Mesodermal cell (in vitro differentiated cells): ENCODE measurements around the gene RNF126. TPM values are rescaled to one million over a fixed set of nuclear protein-coding genes. Genes with fewer than 3 reads are reported as not detected.

Experiments
- H3K27ac ChIP-seq: 2 replicates; pipeline ENCODE4 v1.7.0; 2013; ENCODE audit warnings: mild to moderate bottlenecking, low read depth, low read length, moderate library complexity; ENCODE audit not compliant: severe bottlenecking
- H3K36me3 ChIP-seq: 2 replicates; pipeline ENCODE4 v1.7.1; 2013; ENCODE audit warnings: mild to moderate bottlenecking, low read length, moderate library complexity; ENCODE audit not compliant: control insufficient read depth, insufficient read depth
- H3K4me1 ChIP-seq: one replicate; pipeline ENCODE4 v1.7.1; 2013; ENCODE audit warnings: mild to moderate bottlenecking, low read length; ENCODE audit not compliant: insufficient read depth, control insufficient read depth, poor library complexity, severe bottlenecking
- H3K4me3 ChIP-seq: 2 replicates; pipeline ENCODE4 v1.7.0; 2013; ENCODE audit warnings: low read length, control low read depth, mild to moderate bottlenecking; ENCODE audit not compliant: insufficient read depth, poor library complexity, severe bottlenecking; ENCODE audit errors: extremely low read depth
- H3K9me3 ChIP-seq: 2 replicates; pipeline ENCODE4 v1.7.1; 2013; ENCODE audit warnings: mild to moderate bottlenecking, low read length, moderate library complexity; ENCODE audit not compliant: control insufficient read depth
- WGBS, 2 experiments: methylation state at CpG; one replicate each; pipeline ENCODE4 v1.1.5; 2013; ENCODE audit warnings: missing lambda C conversion rate in 2 of 2; ENCODE audit not compliant: insufficient coverage in 2 of 2; 5-methylcytosine and 5-hydroxymethylcytosine counted together
- polyA plus RNA-seq, 2 experiments: library from polyadenylated mRNA; stranded (reverse); fragments of 50-300 nt; gene quantifications; one replicate each; pipeline ENCODE4 v1.2.3, GENCODE V29; 2013

RNF126 gene
- 48.9 TPM for polyA plus RNA-seq (2013, experiment 1 of 2)
- 40.3 TPM for polyA plus RNA-seq (2013, experiment 2 of 2)

DNA sequence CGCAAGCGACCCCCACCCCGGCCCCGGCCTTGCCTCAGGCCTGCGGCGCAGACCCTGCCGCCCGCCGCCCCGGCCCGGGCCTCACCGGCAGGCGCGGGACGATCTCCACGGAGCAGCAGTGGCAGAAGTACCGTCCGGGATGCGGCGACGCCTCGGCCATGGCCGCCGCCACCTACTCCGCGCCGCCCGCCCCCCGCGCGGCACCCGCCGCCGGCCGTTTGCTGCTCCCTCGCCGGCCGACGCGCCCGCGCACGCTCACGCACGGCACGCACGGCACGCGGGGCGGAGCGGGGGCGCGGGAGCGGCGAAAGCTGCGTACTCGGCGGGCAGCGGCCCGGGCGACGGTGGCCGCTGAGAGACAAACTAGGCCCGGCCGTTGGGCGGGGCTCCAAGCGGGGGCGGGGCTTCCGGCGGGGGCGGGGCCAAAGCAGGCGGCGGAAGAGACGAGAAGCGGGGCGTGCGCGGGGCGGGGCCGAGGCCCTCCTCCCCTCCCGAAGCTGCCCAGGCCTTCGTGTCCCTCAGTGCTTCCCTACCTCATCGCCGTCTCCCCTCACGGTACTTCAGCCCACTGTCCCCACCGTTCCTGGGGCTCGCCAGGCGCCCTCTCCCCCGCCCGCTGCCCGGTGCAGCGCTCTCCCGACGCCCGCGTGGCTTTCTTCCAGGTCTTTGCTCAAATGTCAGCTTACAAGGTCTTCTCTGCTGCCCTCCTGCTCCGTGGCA, at the start of gene RNF126:
Gene RNF126 (minus strand): TSS at position 253 of the 720 bp plus-strand sequence. CDS start 93 bp downstream, at position 160.
- Histone ChIP-seq H3K4me3 (peak within 1 kb of the TSS; percentile 95), H3K27ac (peak within 1 kb of the TSS; percentile 66), H3K9me3 (peaks cover 6% of the 10 kb centered on the region), H3K36me3 (peaks cover 14% of the 10 kb centered on the region), H3K4me1 (peaks cover 7% of the 10 kb centered on the region)
- 11% methylated on average over 54 to 64 of the region's 97 CpGs for WGBS, 2 experiments

GRCh38 chr19:711254-711653, 48.2 kb upstream of the RNF126 start:
- H3K4me1 ChIP-seq = peaks cover 6% of the 10 kb centered on the region
- H3K27ac ChIP-seq = peak overlapping the region; percentile 8
- H3K9me3 ChIP-seq = peaks cover 17% of the 10 kb centered on the region
- H3K36me3 ChIP-seq = peaks cover 12% of the 10 kb centered on the region
- WGBS, 2 experiments = 55 to 70% methylated on average over 6 to 8 of the region's 8 CpGs
- H3K4me3 ChIP-seq = no peak overlapping the region

- Histone ChIP-seq H3K27ac (no peak overlapping the region), H3K4me3 (no peak overlapping the region), H3K4me1 (peaks cover 6% of the 10 kb centered on the region), H3K36me3 (peaks cover 12% of the 10 kb centered on the region), H3K9me3 (peaks cover 16% of the 10 kb centered on the region)
- 88% methylated on average over 14 to 17 of the region's 21 CpGs for WGBS, 2 experiments
These were observed 47.8 kb upstream of the RNF126 start for GRCh38 chr19:710767-711166.

GRCh38 chr19:709965-710571, 47.1 kb upstream of the RNF126 start:
- Histone ChIP-seq H3K9me3 (peaks cover 9% of the 10 kb centered on the region), H3K36me3 (peaks cover 5% of the 10 kb centered on the region), H3K27ac (no peak overlapping the region), H3K4me3 (peak overlapping the region; percentile 66), H3K4me1 (peaks cover 6% of the 10 kb centered on the region)
- 71 to 76% methylated on average over 14 to 22 of the region's 27 CpGs for WGBS, 2 experiments

DNA sequence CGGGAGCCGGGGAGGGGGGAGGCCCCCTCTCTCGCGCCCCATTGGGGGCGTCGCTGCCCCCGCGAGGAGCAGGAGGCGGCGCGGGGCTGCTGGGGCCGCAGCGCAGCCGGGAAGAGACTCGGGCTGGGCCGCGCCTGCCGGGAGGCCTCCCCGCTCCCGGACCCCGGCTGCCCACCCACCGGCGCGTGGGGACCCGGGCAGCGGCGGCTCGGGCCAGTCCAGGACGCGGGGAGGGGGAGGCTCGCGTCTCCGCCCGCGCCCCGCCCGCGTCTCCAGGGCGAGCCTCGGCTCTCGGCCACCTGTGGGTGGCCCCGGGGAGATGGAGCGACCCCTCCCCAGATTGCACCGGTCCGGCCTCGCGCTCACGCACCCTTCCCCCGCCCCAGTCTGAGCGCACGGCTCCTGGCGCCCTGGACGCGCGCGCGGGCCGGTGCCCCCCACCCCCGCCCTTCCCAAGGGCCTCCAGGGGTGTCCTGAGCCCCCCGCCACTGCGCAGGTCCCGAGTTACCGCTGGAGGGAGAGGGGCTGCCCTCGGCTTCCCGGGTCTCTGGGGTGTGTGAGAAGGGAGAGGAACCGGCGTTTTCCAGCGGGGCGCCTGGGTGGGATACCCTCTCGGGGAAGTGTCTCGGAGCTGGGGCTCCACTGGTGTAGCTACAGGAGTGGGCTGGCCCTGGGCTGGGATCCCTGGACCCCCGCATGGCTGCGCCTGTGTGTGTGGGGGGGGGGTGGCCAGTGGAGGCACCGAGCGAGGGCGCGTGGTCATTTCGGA, 46.4 kb upstream of the RNF126 start:
- Histone ChIP-seq H3K4me3 (peak overlapping the region; percentile 66), H3K27ac (no peak overlapping the region), H3K9me3 (peaks cover 6% of the 10 kb centered on the region), H3K4me1 (peaks cover 6% of the 10 kb centered on the region), H3K36me3 (peaks cover 4% of the 10 kb centered on the region)
- WGBS, 2 experiments = 1 to 17% methylated on average over 33 to 36 of the region's 78 CpGs

GRCh38 chr19:708154-709143, 45.4 kb upstream of the RNF126 start, which contains the start of gene PALM:
PALM (plus strand) TSS chr19:708935; CDS start chr19:709147, 212 bp downstream.
- 26 to 32% methylated on average over 21 to 23 of the region's 93 CpGs for WGBS, 2 experiments
- Histone ChIP-seq H3K27ac (no peak within 1 kb of the TSS), H3K4me1 (peaks cover 6% of the 10 kb centered on the region), H3K36me3 (peaks cover 4% of the 10 kb centered on the region), H3K4me3 (peak within 1 kb of the TSS; percentile 66), H3K9me3 (peaks cover 6% of the 10 kb centered on the region)

DNA sequence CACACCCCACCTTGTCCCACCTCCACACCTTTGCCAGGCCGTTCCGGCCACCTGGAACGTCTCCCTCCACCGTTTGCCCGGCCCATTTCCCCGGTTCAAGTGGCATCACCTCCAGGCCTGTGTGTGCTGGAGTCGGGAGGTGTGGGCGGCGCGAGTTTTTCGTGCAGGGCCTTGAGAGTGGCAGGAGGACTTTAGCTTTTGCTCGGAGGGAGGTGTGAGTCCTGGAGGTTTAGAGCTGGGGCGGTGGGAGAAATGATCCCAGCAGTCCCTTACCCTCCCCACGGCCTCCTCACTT, 41.4 kb upstream of the RNF126 start:
- Histone ChIP-seq H3K27ac (no peak overlapping the region), H3K4me1 (no peaks in the 10 kb centered on the region), H3K36me3 (no peaks in the 10 kb centered on the region), H3K4me3 (no peak overlapping the region), H3K9me3 (peaks cover 6% of the 10 kb centered on the region)
- 60 to 75% methylated on average over 4 to 11 of the region's 14 CpGs for WGBS, 2 experiments

DNA sequence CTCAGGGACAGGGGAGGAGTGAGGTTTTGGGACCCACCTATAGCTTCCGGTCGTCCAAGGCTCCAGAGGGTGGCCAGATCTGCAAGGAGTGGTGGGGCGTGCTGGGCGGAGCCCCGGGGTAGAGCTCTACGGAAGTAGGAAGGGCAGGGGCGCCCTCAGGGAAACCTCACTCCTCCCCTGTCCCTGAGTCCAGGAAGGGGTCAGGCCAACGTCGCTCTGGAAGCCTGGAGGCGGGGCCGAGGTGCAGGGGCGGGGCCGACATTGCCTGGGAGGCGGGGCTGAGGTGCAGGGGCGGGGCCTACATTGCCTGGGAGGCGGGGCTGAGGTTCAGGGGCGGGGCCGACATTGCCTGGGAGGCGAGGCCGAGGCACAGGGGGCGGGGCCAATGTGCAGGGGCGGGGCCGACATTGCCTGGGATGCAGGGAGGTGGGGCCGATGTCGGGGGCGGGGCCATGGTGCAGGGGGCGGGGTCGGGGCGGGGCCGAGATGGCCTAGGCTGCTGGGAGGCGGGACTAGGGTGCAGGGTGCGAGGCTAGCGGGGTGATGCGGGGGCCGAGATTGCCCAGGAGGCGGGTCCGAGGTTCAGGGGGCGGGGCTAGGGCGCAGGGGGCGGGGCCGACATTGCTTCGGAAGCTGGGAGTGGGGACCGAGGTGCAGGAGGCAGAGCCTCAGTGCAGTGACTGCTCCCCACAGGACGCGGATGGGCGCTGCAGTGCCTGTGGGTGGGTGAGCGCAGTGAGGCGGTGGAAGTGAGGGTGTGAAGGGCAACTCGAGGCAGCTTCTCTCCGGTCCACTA, 40.8 kb upstream of the RNF126 start:
- Histone ChIP-seq H3K9me3 (peaks cover 6% of the 10 kb centered on the region), H3K4me3 (no peak overlapping the region), H3K36me3 (no peaks in the 10 kb centered on the region), H3K27ac (no peak overlapping the region), H3K4me1 (no peaks in the 10 kb centered on the region)
- WGBS, 2 experiments = 35 to 38% methylated on average over 14 to 22 of the region's 50 CpGs

GRCh38 chr19:703329-703650, 40.3 kb upstream of the RNF126 start:
- Histone ChIP-seq H3K4me3 (no peak overlapping the region), H3K27ac (no peak overlapping the region), H3K4me1 (no peaks in the 10 kb centered on the region), H3K9me3 (peaks cover 6% of the 10 kb centered on the region), H3K36me3 (no peaks in the 10 kb centered on the region)
- 82 to 86% methylated on average over 4 of the region's 4 CpGs for WGBS, 2 experiments
